Measurements from ENCODE around the gene CPLX3. TPM values are rescaled to one million over a fixed set of nuclear protein-coding genes. Genes with fewer than 3 reads are reported as not detected.

CPLX3 gene
- total and polyA plus RNA-seq, 2 of the 8 experiments (the other 6 are each of a cell fraction or from before 2014, with no cell fraction given): 0.17 TPM; not detected in 1

GRCh38 chr15:74865316-74865715, 38.9 kb downstream of the CPLX3 start (continued):
- TF ChIP-seq CHD7 (IDR thresholded peaks at IDR 0.05; ENCODE audit: insufficient replicate concordance, low read length): no peak

Data from H1 (cell line).